ENCODE results near the gene SMPX.

DNA sequence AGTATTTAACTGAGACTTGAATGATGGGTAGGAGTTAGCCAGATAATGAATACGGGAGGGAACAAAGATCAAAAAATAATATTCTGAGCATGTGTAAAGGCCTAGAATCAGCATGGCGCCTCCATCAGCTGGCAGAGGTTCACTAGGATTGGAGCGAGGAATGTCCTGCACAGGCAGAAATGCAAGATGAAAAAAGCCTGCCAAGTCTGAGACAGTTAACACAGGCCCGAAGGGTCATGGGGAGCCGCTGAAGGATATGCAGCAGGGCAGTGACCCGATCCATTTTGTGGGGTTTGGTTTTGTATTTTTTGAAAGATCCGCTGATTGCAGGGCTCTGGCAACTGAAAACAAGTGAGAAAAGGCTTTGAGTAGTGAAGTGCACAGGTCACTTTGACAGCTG is 40.1 kb downstream of the SMPX start:
- no peak for TF ChIP-seq POLR2AphosphoS5 (IDR thresholded peaks at IDR 0.05; ENCODE audit: borderline replicate concordance, low read depth, low read length)
- TF ChIP-seq EZH2 (IDR thresholded peaks at IDR 0.05) = no peak
- no peak for TF ChIP-seq FOXP2 (optimal IDR thresholded peaks at IDR 0.05; ENCODE audit: control extremely low read depth, extremely low read length, insufficient read depth)
